ENCODE data around the gene SMAD5. TPM values are rescaled to one million over a fixed set of nuclear protein-coding genes. Genes with fewer than 3 reads are reported as not detected.
A peak's percentile ranks its signal among the peaks of the same experiment; 100 is the strongest.

The SMAD5 gene
- total RNA-seq, 2 donors from 2014 or later: 21.1 to 21.7 TPM

DNA sequence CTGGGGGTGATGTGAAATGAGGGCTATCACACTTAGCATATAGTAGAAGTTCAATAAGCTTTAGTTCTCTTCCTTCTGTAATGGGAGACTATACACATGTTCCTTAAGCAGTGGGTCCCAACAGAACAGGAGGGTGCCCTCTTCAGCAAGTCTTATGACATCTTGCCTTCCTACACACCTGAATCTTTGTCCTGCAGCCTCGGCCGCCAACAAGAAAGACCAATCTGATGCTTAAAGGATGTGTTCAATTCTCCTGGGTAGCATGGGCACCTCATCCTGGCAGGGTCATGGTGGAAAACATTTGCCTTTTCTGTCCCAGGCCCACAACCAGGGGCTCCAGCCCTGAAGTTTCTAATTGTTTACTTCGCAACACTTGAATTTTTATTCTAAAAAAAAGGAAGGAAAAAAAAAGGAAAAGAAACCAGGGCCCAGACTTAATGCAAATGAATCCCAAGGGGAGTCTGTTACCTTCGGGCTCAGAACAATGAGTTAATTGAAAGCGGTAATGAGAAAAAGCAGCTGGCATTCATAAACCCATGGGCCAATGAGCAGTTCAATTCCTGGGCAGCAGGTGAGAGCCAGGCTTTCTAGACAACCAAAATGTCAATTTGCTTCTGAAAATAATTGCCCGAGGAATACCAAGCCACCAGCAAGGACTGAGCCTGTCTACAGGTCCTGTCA, 26.2 kb upstream of the SMAD5 start:
- Mint-ChIP-seq H3K27me3 (peaks cover 5% of the 10 kb centered on the region), H3K36me3 (ENCODE audit: low read depth) (no peaks in the 10 kb centered on the region), H3K27ac (no peak overlapping the region), H3K4me1 (no peaks in the 10 kb centered on the region), H3K9me3 (no peaks in the 10 kb centered on the region), H3K4me3 (no peak overlapping the region)
- no peak for ATAC-seq (replicated peaks)

- no peaks in the 10 kb centered on the region for H3K4me1 Mint-ChIP-seq
- no peak overlapping the region for H3K4me3 Mint-ChIP-seq
- no peaks in the 10 kb centered on the region for H3K36me3 Mint-ChIP-seq (ENCODE audit: low read depth)
- no peak for ATAC-seq (replicated peaks)
- H3K9me3 Mint-ChIP-seq: no peaks in the 10 kb centered on the region
- no peak overlapping the region for H3K27ac Mint-ChIP-seq
- H3K27me3 Mint-ChIP-seq: peaks cover 12% of the 10 kb centered on the region
These were observed 24.4 kb upstream of the SMAD5 start for GRCh38 chr5:136108180-136108611.

- no peak overlapping the region for H3K27ac Mint-ChIP-seq
- H3K27me3 Mint-ChIP-seq: peaks cover 16% of the 10 kb centered on the region
- ATAC-seq (replicated peaks): no peak
- no peaks in the 10 kb centered on the region for H3K36me3 Mint-ChIP-seq (ENCODE audit: low read depth)
- H3K4me1 Mint-ChIP-seq: no peaks in the 10 kb centered on the region
- no peaks in the 10 kb centered on the region for H3K9me3 Mint-ChIP-seq
- H3K4me3 Mint-ChIP-seq: no peak overlapping the region
These were observed 23.9 kb upstream of the SMAD5 start for GRCh38 chr5:136108766-136109165.

- H3K27ac Mint-ChIP-seq: no peak overlapping the region
These were observed 23.1 kb upstream of the SMAD5 start for GRCh38 chr5:136109453-136110135.

DNA sequence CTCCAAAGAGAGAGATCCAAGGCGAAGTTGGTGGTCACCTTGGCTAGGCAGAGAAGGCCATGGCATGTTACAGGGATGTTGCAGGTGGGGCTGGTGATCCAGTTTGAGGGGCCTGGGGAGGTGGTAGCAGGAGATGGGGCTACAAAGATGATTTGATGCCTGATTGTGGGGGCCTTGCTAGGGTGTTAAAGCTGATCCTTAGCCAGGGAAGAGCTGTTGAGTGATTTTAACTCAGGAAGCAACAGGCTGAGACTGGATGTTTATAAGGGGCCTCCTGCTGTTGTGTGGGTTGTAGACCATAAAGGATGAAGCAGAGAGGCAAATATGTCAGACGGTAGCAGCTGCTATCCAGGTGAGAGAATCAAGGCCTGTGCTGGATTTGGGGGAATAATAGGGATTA, 19.0 kb upstream of the SMAD5 start:
- Mint-ChIP-seq H3K4me1 (no peaks in the 10 kb centered on the region), H3K9me3 (no peaks in the 10 kb centered on the region), H3K4me3 (no peak overlapping the region), H3K27ac (no peak overlapping the region), H3K27me3 (peaks cover 20% of the 10 kb centered on the region), H3K36me3 (ENCODE audit: low read depth) (no peaks in the 10 kb centered on the region)
- no peak for ATAC-seq (replicated peaks)

More at GRCh38 chr5:136109453-136110135, 23.1 kb upstream of the SMAD5 start:
- ATAC-seq (replicated peaks): no peak
- Mint-ChIP-seq H3K27me3 (peaks cover 15% of the 10 kb centered on the region), H3K36me3 (ENCODE audit: low read depth) (no peaks in the 10 kb centered on the region), H3K4me1 (no peaks in the 10 kb centered on the region), H3K4me3 (no peak overlapping the region), H3K9me3 (no peaks in the 10 kb centered on the region)

DNA sequence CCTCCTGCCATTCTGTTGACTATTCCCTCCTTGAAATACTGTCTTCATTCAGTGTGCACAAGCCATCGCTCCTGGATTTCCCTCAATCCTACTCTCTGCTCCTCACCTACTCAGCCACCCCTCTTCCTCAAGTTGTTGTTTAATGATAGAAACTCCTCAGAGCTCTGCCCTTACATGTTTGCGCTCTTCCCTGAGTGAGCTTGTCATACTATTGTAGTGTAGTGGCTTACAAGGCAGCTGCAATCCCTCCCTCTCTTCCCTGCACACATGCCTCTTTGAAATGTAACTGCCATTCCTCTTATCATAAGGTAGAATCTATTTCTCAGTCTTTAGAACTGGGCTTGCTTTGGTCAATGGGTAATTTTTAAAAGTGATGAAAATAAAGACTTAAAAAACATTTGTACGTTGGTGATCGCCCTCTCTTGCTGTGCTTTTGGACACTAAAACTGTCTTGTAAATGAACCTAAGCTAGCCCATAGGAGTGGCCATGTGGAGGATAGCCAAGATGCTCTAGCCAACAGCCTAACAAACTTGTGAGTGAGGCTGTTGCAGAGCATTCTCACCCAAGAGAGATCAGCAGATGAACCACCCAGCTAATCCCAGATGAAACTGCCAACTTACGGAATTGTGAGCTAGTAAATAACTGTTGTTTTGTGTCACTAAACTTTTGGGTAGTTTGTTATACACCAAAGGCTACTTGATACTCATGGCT, 18.1 kb upstream of the SMAD5 start:
- Mint-ChIP-seq H3K4me3 (no peak overlapping the region), H3K27ac (no peak overlapping the region), H3K27me3 (peaks cover 20% of the 10 kb centered on the region), H3K9me3 (no peaks in the 10 kb centered on the region), H3K36me3 (ENCODE audit: low read depth) (no peaks in the 10 kb centered on the region), H3K4me1 (no peaks in the 10 kb centered on the region)
- ATAC-seq (replicated peaks): no peak

DNA sequence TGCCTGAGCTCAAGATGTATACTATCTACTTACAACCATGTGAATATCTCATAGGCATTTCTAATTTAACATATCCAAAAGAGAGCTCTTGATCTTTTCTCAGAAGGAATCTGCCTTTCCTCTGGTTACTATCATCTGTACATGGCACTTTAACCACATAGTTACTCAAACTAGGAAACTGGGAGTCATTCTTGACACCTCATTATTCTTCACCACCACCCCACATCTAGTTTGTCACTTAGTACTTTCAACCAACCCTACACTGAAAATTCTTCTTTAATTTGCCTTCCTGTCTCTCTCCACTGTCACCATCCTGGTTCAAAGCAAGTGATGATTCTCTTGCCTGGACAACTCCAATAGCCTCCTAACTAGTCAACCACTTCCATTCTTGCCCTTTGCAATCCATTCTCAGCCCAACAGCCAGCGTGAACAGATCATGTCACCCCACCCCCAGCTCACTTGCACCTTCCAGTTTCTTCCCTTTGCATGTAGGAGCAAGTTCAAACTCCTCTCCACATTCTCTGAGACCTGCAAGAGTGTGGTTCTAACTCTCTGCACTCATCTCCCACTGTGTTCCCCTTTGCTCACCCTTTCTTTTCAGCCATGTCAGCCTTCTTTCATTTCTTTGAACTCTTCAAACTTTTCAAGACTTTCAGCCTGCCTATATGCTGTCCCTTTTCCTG, 17.3 kb upstream of the SMAD5 start:
- H3K27me3 Mint-ChIP-seq: peaks cover 22% of the 10 kb centered on the region
- peak; percentile 82 for ATAC-seq (replicated peaks)
- H3K27ac Mint-ChIP-seq: no peak overlapping the region
- no peaks in the 10 kb centered on the region for H3K36me3 Mint-ChIP-seq (ENCODE audit: low read depth)
- H3K4me1 Mint-ChIP-seq: no peaks in the 10 kb centered on the region
- no peaks in the 10 kb centered on the region for H3K9me3 Mint-ChIP-seq
- no peak overlapping the region for H3K4me3 Mint-ChIP-seq

- H3K4me1 Mint-ChIP-seq: no peaks in the 10 kb centered on the region
- H3K36me3 Mint-ChIP-seq (ENCODE audit: low read depth): no peaks in the 10 kb centered on the region
- no peak overlapping the region for H3K4me3 Mint-ChIP-seq
- H3K27me3 Mint-ChIP-seq: peaks cover 27% of the 10 kb centered on the region
- no peaks in the 10 kb centered on the region for H3K9me3 Mint-ChIP-seq
- no peak for ATAC-seq (replicated peaks)
- H3K27ac Mint-ChIP-seq: no peak overlapping the region
These were observed 12.1 kb upstream of the SMAD5 start for GRCh38 chr5:136120529-136120928.

- peak; percentile 68 for ATAC-seq (replicated peaks)
- Mint-ChIP-seq H3K27ac (no peak overlapping the region), H3K27me3 (peaks cover 35% of the 10 kb centered on the region), H3K9me3 (no peaks in the 10 kb centered on the region), H3K4me3 (no peak overlapping the region), H3K36me3 (ENCODE audit: low read depth) (no peaks in the 10 kb centered on the region), H3K4me1 (no peaks in the 10 kb centered on the region)
These were observed 9.3 kb upstream of the SMAD5 start for GRCh38 chr5:136123236-136123768.

DNA sequence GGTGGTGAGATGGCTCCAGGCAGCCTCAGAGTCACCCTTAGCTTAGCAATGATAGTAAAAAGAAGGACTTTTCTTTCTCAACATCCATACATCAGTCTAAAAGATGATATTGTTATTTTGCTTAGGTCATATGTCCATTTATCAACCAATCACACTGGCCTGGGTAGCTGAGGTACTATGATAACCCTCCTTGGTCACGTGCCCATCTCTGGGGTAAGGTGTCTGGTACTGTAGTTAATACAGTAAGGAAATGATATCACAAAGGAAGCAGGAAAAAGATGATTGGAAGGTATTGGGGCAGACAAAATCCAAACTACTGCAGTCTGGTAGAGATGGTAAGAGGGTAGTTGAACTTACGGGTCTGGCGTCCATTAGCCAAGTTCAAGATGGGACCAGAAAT, 5.1 kb upstream of the SMAD5 start:
- H3K4me3 Mint-ChIP-seq: no peak overlapping the region
- no peak for ATAC-seq (replicated peaks)
- H3K27me3 Mint-ChIP-seq: peaks cover 26% of the 10 kb centered on the region
- H3K4me1 Mint-ChIP-seq: no peaks in the 10 kb centered on the region
- no peaks in the 10 kb centered on the region for H3K9me3 Mint-ChIP-seq
- H3K36me3 Mint-ChIP-seq (ENCODE audit: low read depth): peaks cover 4% of the 10 kb centered on the region
- no peak overlapping the region for H3K27ac Mint-ChIP-seq

GRCh38 chr5:136128481-136128880, 4.2 kb upstream of the SMAD5 start:
- Mint-ChIP-seq H3K27ac (no peak overlapping the region), H3K4me3 (no peak overlapping the region), H3K27me3 (peaks cover 26% of the 10 kb centered on the region), H3K4me1 (no peaks in the 10 kb centered on the region), H3K9me3 (no peaks in the 10 kb centered on the region), H3K36me3 (ENCODE audit: low read depth) (peaks cover 8% of the 10 kb centered on the region)
- no peak for ATAC-seq (replicated peaks)

DNA sequence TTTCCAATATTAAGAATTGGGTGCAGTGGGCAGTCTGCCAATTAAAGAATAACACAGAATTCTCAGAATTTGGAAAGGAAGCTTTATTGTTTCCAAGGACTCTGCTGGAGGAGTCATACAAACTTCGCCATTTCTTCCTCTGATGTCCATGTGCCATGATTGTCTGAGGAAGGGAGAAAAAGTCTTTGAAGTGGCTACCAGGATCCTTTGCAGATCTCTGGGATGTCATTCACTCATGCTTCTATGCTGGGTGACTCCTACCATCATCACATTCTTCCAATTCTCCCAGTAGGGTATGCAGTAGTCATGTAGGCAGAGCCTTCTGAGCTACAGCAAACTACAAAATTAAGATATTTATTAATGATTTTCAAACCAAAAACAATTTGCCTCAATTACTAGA, 3.2 kb upstream of the SMAD5 start:
- Mint-ChIP-seq H3K36me3 (ENCODE audit: low read depth) (peaks cover 11% of the 10 kb centered on the region), H3K9me3 (no peaks in the 10 kb centered on the region), H3K27ac (no peak overlapping the region), H3K27me3 (peaks cover 21% of the 10 kb centered on the region), H3K4me1 (peaks cover under 1% of the 10 kb centered on the region), H3K4me3 (no peak overlapping the region)
- no peak for ATAC-seq (replicated peaks)

DNA sequence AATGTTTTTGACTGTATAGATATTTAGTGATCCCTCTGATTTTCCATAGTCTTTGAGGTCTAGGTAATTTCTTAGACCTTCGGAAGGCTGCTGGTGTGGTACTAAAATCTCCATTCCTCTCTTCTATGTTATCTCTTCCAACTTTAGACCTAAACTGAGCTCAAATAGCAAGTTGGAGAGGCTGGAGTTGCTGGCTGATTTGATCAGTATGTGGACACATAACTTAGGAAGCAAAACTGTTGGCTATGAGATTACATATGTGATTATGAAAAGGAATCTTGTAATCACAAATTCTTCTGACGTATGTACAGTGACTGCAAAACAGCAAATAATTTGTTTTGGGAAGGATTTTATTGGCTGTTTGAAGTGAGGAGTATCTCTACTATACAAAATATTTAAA, 2.1 kb upstream of the SMAD5 start:
- peaks cover 8% of the 10 kb centered on the region for H3K4me1 Mint-ChIP-seq
- no peaks in the 10 kb centered on the region for H3K9me3 Mint-ChIP-seq
- H3K27me3 Mint-ChIP-seq: peaks cover 22% of the 10 kb centered on the region
- H3K36me3 Mint-ChIP-seq (ENCODE audit: low read depth): peaks cover 11% of the 10 kb centered on the region
- H3K27ac Mint-ChIP-seq: no peak overlapping the region
- ATAC-seq (replicated peaks): no peak
- H3K4me3 Mint-ChIP-seq: no peak overlapping the region

DNA sequence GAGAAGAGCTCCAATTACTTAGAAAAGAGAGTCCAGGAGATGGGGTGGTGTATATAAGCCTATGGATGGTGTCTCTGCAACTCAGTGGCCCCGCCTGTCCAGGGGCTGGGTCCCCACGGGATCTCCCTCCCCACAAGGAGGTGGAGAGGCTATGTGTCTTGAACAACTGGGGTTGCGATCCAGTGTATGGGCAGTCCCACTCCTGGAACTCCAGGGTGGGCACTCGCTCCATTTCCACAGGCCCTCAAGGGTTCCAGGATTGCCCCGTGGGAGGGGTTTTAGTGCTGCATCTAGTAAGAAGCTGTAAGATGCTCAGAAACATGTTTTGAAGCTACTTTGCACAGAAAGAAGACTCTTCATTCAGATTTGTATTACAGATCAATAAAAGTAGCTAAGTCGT, 558 bp upstream of the SMAD5 start:
- Mint-ChIP-seq H3K4me1 (peaks cover 8% of the 10 kb centered on the region), H3K27ac (peak overlapping the region; percentile 89), H3K27me3 (peaks cover 13% of the 10 kb centered on the region), H3K36me3 (ENCODE audit: low read depth) (peaks cover 11% of the 10 kb centered on the region), H3K4me3 (peak overlapping the region; percentile 90), H3K9me3 (no peaks in the 10 kb centered on the region)
- ATAC-seq (replicated peaks): peak; percentile 13

Data from activated T-helper 17 cell treated with anti-CD3 and anti-CD28 coated beads, Interleukin-2, amount 50 U/mL, for 72 hours (primary cell).